DOHH2 (cell line): ENCODE measurements around the gene CEBPA.

ENCODE experiments used
- CTCF ChIP-seq: fragments of 200-600 bp; sonication (generic); IDR thresholded peaks from one replicate; pipeline ENCODE4 v1.5.1; 2014; ENCODE audit warnings: antibody characterized with exemption, mild to moderate bottlenecking, low read depth, low read length; ENCODE audit not compliant: poor library complexity, severe bottlenecking
- EZH2phosphoT487 ChIP-seq: fragments of 200-600 bp; sonication (generic); IDR thresholded peaks from 2 replicates; pipeline ENCODE4 v1.6.1; 2017; ENCODE audit warnings: borderline replicate concordance, mild to moderate bottlenecking, antibody characterized with exemption, low read length, moderate library complexity, mixed read lengths

- TF ChIP-seq CTCF (no peak), EZH2phosphoT487 (no peak)
These were observed 47.3 kb upstream of the CEBPA start for GRCh38 chr19:33349319-33350289.
